ENCODE measurements around the gene CHI3L2. TPM values are rescaled to one million over a fixed set of nuclear protein-coding genes. Genes with fewer than 3 reads are reported as not detected.

Gene CHI3L2
- total and polyA plus RNA-seq, 2 experiments from 2014 or later = 0.68 TPM; not detected in 1

DNA sequence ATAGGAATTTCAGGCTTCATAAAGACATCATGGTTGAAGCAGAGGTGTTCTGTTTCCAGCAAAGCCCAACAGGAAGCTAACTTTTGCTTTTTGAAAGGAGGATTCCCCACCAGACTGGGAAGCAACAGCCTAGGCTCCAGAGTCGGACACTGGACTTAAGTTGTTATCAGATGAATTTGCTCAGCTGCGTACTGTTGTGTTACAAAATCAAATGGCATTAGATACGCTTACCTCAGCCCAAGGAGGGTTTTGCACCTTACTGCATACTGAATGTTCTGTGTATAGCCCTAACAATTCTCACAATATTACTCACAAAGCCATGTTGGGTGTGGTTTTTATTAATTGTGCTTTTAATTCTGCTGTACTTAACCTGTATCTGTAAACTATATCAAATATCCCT lies 62.6 kb downstream of the CHI3L2 start:
- Mint-ChIP-seq H3K27me3 (ENCODE audit: insufficient read depth, low read depth, poor library complexity) (no peaks in the 10 kb centered on the region), H3K36me3 (ENCODE audit: low read depth) (no peaks in the 10 kb centered on the region), H3K4me3 (no peak overlapping the region), H3K27ac (no peak overlapping the region), H3K9me3 (no peaks in the 10 kb centered on the region), H3K4me1 (no peaks in the 10 kb centered on the region)
- Histone ChIP-seq H3K36me3 (ENCODE audit: insufficient read depth) (no peaks in the 10 kb centered on the region), H3F3A (replicated peaks; ENCODE audit: low read depth) (no peaks in the 10 kb centered on the region), H3K27ac (ENCODE audit: low read depth) (no peak overlapping the region), H3K27me3 (ENCODE audit: insufficient read depth) (no peaks in the 10 kb centered on the region), H3K79me2 (replicated peaks; ENCODE audit: insufficient read depth) (no peaks in the 10 kb centered on the region), H3K4me2 (no peak overlapping the region), H3K4me1 (ENCODE audit: insufficient read depth) (no peaks in the 10 kb centered on the region), H2AFZ (no peak overlapping the region), H3K9me2 (ENCODE audit: insufficient read depth) (0 out of 2 replicates have a peak, but pooled peaks cover 3% of the 10 kb centered on the region), H4K20me1 (replicated peaks; ENCODE audit: insufficient read depth) (no peaks in the 10 kb centered on the region), H3K4me3 (no peak overlapping the region)
- DNase-seq (ENCODE audit: low spot score) (no peak), ATAC-seq (no peak)
- TF ChIP-seq STAT1 (IDR thresholded peaks at IDR 0.05; ENCODE audit: unreplicated experiment) (no peak), JUNB (IDR thresholded peaks at IDR 0.05; ENCODE audit: unreplicated experiment) (no peak), ZNF331 (CRISPR knock-in tag; IDR thresholded peaks at IDR 0.05; ENCODE audit: low read depth) (no peak), ZNF114 (CRISPR knock-in tag; IDR thresholded peaks at IDR 0.05) (no peak), NANOG (IDR thresholded peaks at IDR 0.05; ENCODE audit: borderline replicate concordance) (no peak), POLR2AphosphoS5 (IDR thresholded peaks at IDR 0.05; ENCODE audit: low read depth) (no peak), REST (IDR thresholded peaks at IDR 0.05; ENCODE audit: unreplicated experiment) (no peak), EZH2phosphoT487 (IDR thresholded peaks at IDR 0.05; ENCODE audit: unreplicated experiment) (no peak)
- TF ChIP-seq, protein P1, sequence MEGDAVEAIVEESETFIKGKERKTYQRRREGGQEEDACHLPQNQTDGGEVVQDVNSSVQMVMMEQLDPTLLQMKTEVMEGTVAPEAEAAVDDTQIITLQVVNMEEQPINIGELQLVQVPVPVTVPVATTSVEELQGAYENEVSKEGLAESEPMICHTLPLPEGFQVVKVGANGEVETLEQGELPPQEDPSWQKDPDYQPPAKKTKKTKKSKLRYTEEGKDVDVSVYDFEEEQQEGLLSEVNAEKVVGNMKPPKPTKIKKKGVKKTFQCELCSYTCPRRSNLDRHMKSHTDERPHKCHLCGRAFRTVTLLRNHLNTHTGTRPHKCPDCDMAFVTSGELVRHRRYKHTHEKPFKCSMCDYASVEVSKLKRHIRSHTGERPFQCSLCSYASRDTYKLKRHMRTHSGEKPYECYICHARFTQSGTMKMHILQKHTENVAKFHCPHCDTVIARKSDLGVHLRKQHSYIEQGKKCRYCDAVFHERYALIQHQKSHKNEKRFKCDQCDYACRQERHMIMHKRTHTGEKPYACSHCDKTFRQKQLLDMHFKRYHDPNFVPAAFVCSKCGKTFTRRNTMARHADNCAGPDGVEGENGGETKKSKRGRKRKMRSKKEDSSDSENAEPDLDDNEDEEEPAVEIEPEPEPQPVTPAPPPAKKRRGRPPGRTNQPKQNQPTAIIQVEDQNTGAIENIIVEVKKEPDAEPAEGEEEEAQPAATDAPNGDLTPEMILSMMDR (conservative IDR thresholded peaks at IDR 0.05; ENCODE audit: low read depth in 2 of 2) = no peak
- TF ChIP-seq, protein P2, sequence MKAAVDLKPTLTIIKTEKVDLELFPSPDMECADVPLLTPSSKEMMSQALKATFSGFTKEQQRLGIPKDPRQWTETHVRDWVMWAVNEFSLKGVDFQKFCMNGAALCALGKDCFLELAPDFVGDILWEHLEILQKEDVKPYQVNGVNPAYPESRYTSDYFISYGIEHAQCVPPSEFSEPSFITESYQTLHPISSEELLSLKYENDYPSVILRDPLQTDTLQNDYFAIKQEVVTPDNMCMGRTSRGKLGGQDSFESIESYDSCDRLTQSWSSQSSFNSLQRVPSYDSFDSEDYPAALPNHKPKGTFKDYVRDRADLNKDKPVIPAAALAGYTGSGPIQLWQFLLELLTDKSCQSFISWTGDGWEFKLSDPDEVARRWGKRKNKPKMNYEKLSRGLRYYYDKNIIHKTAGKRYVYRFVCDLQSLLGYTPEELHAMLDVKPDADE (IDR thresholded peaks at IDR 0.05) = no peak

GRCh38 chr1:111290630-111291029 lies 63.1 kb downstream of the CHI3L2 start, which contains the start of gene CHIA:
Gene CHIA, plus strand, starts transcription at chr1:111290851. Its CDS starts 19,617 bp downstream, at chr1:111310468.
- H3K9me3 Mint-ChIP-seq = no peaks in the 10 kb centered on the region
- TF ChIP-seq, protein P1 (conservative IDR thresholded peaks at IDR 0.05; ENCODE audit: low read depth in 2 of 2) = no peak
- no peak for TF ChIP-seq EZH2phosphoT487 (IDR thresholded peaks at IDR 0.05; ENCODE audit: unreplicated experiment)
- TF ChIP-seq EZH2 (IDR thresholded peaks at IDR 0.05; ENCODE audit: low read depth, unreplicated experiment) = no peak
- TF ChIP-seq POLR2AphosphoS5 (IDR thresholded peaks at IDR 0.05; ENCODE audit: low read depth) = no peak
- TF ChIP-seq NANOG (IDR thresholded peaks at IDR 0.05; ENCODE audit: borderline replicate concordance) = no peak

More at GRCh38 chr1:111290630-111291029, 63.1 kb downstream of the CHI3L2 start, which contains the start of gene CHIA:
- H3F3A ChIP-seq (replicated peaks; ENCODE audit: low read depth) = no peaks in the 10 kb centered on the region
- H3K9me2 ChIP-seq (ENCODE audit: insufficient read depth) = no peaks in the 10 kb centered on the region
- Mint-ChIP-seq H3K36me3 (ENCODE audit: low read depth) (peaks cover 2% of the 10 kb centered on the region; the same call in 1 of the 3 replicates), H3K27me3 (ENCODE audit: insufficient read depth, low read depth, poor library complexity) (no peaks in the 10 kb centered on the region), H3K4me3 (no peak within 1 kb of the TSS), H3K27ac (no peak within 1 kb of the TSS), H3K4me1 (no peaks in the 10 kb centered on the region)
- H3K36me3 ChIP-seq (ENCODE audit: insufficient read depth) = no peaks in the 10 kb centered on the region; the same call in 1 of the 2 replicates
- H3K4me1 ChIP-seq (ENCODE audit: insufficient read depth) = no peaks in the 10 kb centered on the region
- H4K20me1 ChIP-seq (replicated peaks; ENCODE audit: insufficient read depth) = no peaks in the 10 kb centered on the region
- H3K4me2 ChIP-seq = no peak within 1 kb of the TSS
- DNase-seq (ENCODE audit: low spot score) = no peak
- no peak within 1 kb of the TSS for H2AFZ ChIP-seq
- H3K79me2 ChIP-seq (replicated peaks; ENCODE audit: insufficient read depth) = no peaks in the 10 kb centered on the region
- no peak for ATAC-seq
- H3K27ac ChIP-seq (ENCODE audit: low read depth) = no peak within 1 kb of the TSS
- no peaks in the 10 kb centered on the region for H3K27me3 ChIP-seq (ENCODE audit: insufficient read depth)
- H3K4me3 ChIP-seq = no peak within 1 kb of the TSS

Measured in GM23338 (cell line).